Stimulated activated CD4-positive, alpha-beta T cell treated with anti-CD3 and anti-CD28 coated beads, Interleukin-15, amount 100 ng/mL, for 24 hours (primary cell): ENCODE results near the gene ACTA2.
A peak's percentile ranks its signal among the peaks of the same experiment; 100 is the strongest.

Experiments
- DNase-seq: peaks from one replicate; pipeline ENCODE4 v3.0.0-alpha.2; 2020

ACTA2 gene

GRCh38 chr10:88918191-88918905 is 34.2 kb downstream of the ACTA2 start:
- no peak for DNase-seq

GRCh38 chr10:88916986-88917385 is 35.6 kb downstream of the ACTA2 start:
- DNase-seq, result no peak

DNA sequence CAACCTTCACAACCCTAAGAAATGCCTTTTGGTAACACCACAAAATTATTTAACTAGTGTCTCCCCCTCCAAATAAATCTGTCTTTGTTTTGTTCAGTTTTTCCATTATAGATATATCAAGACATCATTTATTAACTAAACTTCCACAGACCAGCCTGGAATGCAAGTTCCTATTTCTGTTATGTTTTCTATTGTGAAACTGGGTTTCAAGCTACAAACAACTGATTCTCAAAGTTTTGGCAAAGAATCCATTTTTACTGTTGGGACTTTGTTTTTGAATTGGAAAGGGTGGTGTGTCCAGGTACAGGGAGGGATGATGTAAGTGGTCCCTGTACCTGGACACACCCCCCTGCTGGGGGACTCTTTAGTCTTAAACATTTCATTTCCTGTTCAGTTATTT is 36.3 kb downstream of the ACTA2 start:
- no peak for DNase-seq

DNA sequence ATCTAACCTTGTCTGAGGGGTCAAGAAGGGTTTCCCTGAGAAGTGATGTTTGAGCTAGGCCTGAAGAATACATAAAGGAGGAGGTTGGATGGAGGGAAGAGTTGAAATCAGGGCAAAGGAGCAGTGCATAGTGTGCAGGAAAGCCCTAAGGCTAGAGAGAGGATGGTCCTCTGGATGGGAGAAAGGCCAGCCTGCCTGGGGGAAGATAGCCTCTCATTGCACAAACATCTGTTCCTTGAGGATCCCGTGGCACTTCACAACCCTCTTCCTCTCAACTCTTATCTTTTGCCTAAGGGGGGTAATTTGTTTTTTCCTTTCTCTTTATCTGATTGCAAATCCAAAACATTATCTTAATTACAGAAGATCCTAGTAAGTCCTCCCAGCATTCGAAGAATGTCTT is 36.8 kb downstream of the ACTA2 start:
- DNase-seq, result no peak

DNA sequence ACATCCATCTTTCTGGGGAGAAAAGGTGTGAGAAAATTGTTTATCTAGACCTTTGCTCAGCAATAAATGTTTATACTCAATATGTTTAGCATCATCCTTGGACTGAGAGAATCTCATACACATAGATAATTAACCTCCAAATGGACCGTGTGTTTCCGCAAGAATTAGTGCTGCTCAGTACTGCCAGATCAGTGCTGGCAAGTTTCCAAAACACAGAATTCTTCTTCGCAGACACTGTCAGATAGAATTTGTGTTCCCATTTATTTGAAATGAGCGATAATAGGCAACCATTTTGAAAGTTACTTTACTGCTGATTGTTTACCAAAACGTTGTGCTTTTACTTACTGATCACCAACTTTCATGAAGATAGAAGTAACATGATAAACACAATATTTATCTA is 38.8 kb downstream of the ACTA2 start:
- DNase-seq, result no peak

DNA sequence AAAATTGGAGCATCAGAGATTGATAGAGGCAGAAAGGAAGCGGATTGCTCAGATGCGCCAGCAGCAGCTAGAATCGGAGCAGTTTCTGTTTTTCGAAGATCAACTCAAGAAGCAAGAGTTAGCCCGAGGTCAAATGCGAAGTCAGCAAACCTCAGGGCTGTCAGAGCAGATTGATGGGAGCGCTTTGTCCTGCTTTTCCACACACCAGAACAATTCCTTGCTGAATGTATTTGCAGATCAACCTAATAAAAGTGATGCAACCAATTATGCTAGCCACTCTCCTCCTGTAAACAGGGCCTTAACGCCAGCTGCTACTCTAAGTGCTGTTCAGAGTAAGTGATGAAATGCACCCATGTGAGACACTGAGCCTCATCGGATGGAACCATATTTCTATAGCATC is 39.4 kb downstream of the ACTA2 start:
- no peak for DNase-seq

GRCh38 chr10:88911851-88912250 is 40.7 kb downstream of the ACTA2 start:
- no peak for DNase-seq

DNA sequence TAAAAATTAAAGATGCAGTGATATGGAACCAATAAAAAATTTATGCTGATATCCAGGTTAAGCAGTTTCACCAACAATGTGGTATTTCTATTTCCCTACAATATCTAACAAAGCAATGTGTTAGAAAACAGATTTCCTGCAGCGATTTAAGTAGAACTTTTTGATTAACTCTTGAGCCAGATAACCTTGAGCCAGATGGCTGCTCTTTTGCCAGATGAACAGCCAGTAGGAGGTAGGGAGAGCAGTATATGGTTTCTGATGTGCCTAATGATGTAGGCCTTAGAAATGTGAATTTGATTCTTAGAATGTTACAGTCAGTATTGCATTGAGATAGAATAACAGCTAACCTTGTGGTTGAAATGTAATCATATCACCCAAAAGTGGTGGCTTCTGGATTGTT is 41.5 kb downstream of the ACTA2 start:
- no peak for DNase-seq

DNA sequence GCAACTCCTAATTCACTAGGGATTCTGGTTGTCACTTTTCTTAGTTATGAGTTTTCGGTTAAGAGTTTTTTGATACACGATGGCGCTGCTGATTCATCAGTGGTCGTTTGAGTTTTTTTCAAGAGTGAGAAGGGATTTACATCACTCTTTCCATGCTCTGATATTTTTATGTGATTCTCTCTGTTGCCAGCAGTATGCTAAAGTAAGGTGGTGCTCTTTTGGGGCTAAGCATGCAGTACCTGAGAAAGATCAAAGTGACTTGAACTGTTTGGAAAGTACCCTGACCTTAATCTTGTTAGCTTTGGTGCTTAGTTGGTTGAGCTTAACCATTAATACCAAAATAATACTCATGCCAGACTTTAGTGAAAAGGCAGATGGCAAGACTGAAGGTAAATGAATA is 44.4 kb downstream of the ACTA2 start:
- peak; percentile 18 for DNase-seq

GRCh38 chr10:88906921-88907320 is 45.7 kb downstream of the ACTA2 start:
- DNase-seq, result no peak

DNA sequence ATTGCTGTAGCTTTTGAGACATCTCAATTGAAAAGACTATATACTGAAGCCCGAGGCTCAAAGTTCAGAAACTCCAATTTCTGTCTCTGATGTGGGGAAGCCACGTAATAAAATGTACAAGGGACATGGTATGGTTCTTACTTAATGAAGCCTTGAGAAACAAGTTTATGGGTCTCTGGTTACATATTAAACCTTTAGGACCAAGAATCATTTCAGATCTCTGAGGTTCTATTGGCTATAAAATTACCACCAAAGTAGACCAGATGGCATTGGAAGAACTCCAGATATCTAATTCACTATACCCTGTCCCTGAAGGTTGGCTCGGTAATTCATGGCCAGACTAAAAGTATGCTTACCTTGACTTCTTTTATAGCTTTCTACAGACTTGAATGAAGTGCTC is 48.9 kb downstream of the ACTA2 start:
- DNase-seq, result no peak

DNA sequence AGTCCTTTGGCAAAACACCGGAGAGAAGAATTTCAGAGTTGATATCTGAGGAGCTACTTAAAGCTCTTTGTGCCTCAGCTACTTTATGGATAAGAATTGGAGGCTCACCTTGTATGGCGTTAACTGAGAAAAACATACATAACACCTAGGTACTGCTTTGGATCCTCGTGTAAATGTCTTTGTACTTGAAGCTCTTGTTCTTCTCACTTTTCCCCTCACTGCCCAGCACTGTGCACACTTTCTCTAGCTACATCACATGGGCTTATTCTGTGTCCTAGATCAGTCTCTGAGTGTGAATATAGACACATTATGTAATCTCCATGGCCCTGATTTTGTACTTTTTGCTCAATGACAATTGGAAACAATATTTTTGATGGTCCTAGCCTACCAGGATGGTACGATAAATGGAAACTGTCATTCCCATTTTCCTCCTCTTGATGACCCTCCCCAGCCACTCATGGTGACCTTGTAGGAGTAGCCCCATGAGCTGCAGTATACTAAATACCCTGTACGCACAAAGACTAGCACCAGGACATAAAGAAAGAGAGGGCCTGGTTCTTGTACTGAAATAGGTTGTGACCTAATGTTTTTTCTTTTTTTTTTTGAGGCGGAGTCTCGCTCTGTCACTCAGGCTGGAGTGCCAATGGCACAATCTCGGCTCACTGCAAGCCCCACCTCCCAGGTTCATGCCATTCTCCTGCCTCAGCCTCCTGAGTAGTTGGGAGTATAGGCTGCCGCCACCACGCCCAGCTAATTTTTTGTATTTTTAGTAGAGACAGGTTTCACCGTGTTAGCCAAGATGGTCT is 50.4 kb downstream of the ACTA2 start:
- no peak for DNase-seq

DNA sequence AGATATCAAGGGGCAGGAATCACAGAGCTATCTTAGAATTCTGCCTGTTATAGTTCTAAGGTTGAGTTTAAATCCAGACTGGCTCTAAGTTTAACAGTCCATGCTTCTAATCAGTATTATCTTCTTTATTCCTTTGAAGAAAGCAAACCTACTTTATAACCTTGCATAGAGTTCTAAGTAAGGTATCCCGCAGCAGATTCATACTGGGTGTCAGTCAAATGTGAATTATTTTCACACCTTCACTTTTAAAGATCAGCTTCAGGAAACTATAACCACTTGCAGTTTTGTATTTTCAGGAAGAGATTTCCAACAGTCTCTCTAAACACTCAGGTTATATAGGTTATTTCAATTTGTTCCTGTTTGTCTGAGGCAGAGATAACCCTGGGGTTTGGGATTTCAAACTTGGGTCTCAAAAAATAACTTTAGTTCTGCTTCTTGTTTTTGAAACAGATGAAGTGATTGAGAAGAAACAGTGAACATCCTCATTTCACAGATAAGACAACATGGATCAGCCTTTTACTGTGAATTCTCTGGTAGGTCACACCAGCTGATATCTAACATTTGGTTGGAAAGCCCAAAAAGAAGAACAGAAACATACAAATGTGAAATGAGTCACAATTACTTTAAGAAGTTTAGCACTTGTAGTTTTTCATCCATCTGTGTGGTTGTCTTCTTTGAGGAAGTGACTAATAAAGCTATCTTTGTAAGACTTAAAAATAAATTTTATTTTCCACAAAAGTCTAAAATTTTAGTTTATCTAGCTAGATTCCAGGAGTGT is 51.2 kb downstream of the ACTA2 start:
- no peak for DNase-seq

GRCh38 chr10:88899886-88900285 is 52.7 kb downstream of the ACTA2 start:
- no peak for DNase-seq

GRCh38 chr10:88898727-88899126 is 53.8 kb downstream of the ACTA2 start:
- DNase-seq, result no peak

GRCh38 chr10:88896994-88897853 is 55.3 kb downstream of the ACTA2 start:
- DNase-seq, result peak; percentile 54

DNA sequence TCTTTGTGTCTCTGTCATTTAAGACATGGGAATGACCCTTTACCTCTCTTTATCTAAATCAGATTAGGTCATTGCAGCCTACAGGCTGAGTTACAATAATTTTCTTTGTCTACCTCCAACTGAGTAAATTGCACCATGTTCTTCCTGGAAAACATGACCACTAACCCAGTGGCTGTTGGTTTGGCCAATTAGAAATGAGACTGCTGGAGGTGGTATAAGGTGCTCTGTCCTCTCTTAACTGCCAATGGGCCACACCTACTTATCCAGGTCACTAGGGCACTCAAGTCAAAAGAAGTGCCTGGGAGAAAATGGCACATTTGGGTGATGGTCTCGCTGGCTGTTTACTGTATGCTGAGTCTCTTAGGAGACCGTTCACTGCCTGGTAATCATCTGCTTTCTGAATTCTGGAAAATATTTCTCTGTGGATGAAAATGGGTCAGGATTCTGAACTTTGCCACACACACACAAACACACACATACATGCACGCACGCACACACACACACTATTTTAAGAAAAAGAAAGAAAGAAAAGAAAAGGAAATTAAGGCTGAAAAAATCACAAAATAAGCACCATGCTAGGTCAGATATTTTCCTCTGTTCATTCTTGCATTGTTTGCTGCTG is 56.1 kb downstream of the ACTA2 start:
- DNase-seq, result no peak

DNA sequence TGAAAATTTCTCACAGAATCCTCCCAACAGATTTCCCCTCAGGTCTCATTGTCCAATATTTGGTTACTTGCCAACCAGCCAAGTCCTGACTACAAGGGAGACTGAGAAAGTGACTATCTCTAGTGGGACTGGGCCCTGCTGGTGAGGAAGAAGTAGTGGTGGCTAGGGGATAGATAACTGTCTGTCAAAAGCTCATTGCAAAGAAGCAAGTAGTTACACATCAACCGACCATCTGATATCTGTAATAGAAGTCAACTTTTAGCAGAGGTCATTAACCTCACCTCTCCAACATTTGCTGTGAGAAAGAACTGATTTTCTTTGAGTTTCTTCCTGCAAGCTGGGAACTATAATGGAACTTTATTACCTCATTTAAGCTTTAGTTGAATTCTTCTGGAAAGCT is 57.3 kb downstream of the ACTA2 start:
- DNase-seq, result no peak

- no peak for DNase-seq
Measured at GRCh38 chr10:88893611-88894010, 59.0 kb downstream of the ACTA2 start.

DNA sequence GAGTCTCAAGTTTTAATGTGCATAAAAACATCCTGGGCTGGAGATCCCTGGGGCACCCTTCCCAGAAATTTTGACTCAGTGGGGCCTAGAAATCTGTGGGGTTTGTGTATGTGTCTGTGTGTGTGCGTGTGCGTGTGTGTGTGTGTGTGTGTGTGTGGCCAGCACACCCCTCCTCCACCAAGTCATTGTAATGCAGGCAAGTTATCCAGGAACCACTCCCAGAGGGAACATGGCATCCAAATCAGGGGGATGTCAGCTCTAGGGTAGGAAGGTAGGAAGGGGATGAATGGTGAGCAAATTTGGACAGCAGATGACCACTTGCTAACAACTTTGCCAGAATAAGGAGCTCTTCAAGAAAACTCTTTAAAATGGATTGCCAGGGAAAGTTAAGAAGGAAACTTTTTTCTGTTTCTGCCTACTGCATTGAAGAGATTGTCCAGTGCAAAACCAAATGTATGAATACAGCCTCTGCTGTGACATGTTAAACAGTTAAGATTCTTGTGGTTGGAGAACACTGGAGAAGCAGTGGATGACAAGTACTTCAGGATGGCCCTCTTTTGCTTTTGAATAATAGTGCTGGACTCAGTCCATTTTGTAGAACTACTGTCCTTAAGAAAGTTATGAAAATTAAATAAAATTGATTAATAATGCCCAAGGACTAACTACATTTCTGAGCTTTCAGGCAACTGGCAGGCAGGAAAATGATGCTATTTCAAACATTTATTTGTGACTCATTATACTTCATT is 60.2 kb downstream of the ACTA2 start:
- no peak for DNase-seq

GRCh38 chr10:88890681-88891381 is 61.7 kb downstream of the ACTA2 start:
- DNase-seq, result no peak
